ENCODE measurements around the gene RASSF8. TPM values are rescaled to one million over a fixed set of nuclear protein-coding genes. Genes with fewer than 3 reads are reported as not detected.

The RASSF8 gene
- total RNA-seq, 4 donors from 2014 or later: 5.4 to 20.7 (median 9.6) TPM

GRCh38 chr12:26065451-26065850 is 107.0 kb downstream of the RASSF8 start:
- DNase-seq (ENCODE audit: low spot score in 2 of 2): no peak
- 96 to 99% methylated on average over 5 of the region's 5 CpGs for WGBS, 2 donors
- H3K4me3 ChIP-seq (ENCODE audit: low read depth, poor library complexity, severe bottlenecking): no peak overlapping the region
- intact Hi-C loops (cut with DNase I; ENCODE audit: low total_unique reads): no loop called here
- TF ChIP-seq CTCF (IDR thresholded peaks at IDR 0.05) (no peak), POLR2A (IDR thresholded peaks at IDR 0.05) (no peak)

DNA sequence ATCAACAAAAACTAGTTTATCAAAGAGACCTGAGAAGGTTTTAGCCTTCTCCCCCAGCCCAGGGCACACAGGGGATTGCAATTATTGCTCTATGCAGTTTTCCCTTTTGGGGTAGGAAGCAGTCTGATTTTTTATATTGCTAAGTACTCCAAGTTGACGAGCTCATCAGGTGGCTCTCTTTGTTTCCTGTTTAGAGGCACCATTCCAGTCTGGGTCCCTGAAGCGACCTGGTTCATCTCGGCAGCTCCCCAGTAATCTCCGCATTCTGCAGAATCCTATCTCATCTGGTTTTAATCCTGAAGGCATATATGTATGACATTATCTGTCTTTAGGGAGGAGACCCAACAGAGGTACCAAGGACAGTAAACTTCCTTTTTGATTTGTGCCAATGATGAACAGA is 110.0 kb downstream of the RASSF8 start:
- no peak overlapping the region for H3K4me3 ChIP-seq (ENCODE audit: low read depth, poor library complexity, severe bottlenecking)
- 94% methylated on average over 4 of the region's 4 CpGs for WGBS, 2 donors
- intact Hi-C loops (cut with DNase I; ENCODE audit: low total_unique reads): no loop called here
- TF ChIP-seq POLR2A (IDR thresholded peaks at IDR 0.05) (no peak), CTCF (IDR thresholded peaks at IDR 0.05) (no peak)
- no peak for DNase-seq (ENCODE audit: low spot score in 2 of 2)

DNA sequence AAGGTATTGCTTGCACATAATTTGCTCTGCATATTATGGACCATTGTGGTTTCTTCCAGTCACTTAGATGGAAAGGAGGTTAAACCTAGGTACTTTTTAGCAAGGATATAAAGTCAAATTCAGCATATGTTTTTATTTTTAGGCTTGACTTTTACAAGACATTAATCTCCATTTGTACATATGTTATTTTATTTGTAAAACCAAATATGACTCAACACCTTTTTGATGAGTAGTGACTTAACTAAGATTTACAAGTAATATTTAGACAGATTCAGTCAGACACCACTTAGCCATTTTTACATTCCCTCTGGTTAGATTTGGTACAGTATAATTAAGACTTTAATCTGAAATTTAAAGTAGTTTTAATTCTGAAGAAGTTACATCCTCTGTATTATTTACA is 111.3 kb downstream of the RASSF8 start:
- TF ChIP-seq POLR2A (IDR thresholded peaks at IDR 0.05) (no peak), CTCF (IDR thresholded peaks at IDR 0.05) (no peak)
- no peak for DNase-seq (ENCODE audit: low spot score in 2 of 2)
- intact Hi-C loops (cut with DNase I; ENCODE audit: low total_unique reads): no loop called here
- no peak overlapping the region for H3K4me3 ChIP-seq (ENCODE audit: low read depth, poor library complexity, severe bottlenecking)

GRCh38 chr12:26077915-26078702 is 119.6 kb downstream of the RASSF8 start:
- 86 to 88% methylated on average over 2 of the region's 2 CpGs for WGBS, 2 donors
- TF ChIP-seq CTCF (IDR thresholded peaks at IDR 0.05) (no peak), POLR2A (IDR thresholded peaks at IDR 0.05) (no peak)
- H3K4me3 ChIP-seq (ENCODE audit: low read depth, poor library complexity, severe bottlenecking): no peak overlapping the region
- DNase-seq (ENCODE audit: low spot score in 2 of 2): no peak
- intact Hi-C loops (cut with DNase I; ENCODE audit: low total_unique reads): no loop called here

GRCh38 chr12:26080911-26081310 is 122.4 kb downstream of the RASSF8 start:
- intact Hi-C loops (cut with DNase I; ENCODE audit: low total_unique reads): no loop called here
- no peak overlapping the region for H3K4me3 ChIP-seq (ENCODE audit: low read depth, poor library complexity, severe bottlenecking)
- 93 to 95% methylated on average over 1 of the region's 1 CpG for WGBS, 2 donors
- TF ChIP-seq POLR2A (IDR thresholded peaks at IDR 0.05): no peak
- TF ChIP-seq CTCF (IDR thresholded peaks at IDR 0.05): no peak
- no peak for DNase-seq (ENCODE audit: low spot score in 2 of 2)

DNA sequence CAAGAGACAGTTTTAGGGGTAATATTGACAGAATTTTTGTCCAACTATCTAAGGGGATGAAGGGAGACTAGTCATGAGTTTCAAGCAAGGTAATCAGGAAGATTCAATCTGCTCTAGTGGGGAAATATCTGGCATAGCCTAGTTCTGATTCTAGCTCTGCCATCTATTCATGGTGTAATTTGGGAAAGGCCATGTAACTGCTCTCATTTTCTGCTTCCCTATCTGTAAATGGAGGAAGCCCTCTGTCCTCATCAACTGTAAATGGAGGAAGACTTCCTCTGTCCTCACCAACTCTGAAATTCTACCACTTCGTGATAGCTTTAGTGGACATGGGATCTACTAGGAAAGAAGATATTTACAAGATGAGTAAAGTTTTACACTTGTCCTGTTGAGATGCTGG is 128.5 kb downstream of the RASSF8 start:
- no peak for DNase-seq (ENCODE audit: low spot score in 2 of 2)
- 94 to 100% methylated on average over 1 of the region's 1 CpG for WGBS, 2 donors
- no peak for TF ChIP-seq CTCF (IDR thresholded peaks at IDR 0.05)
- no peak for TF ChIP-seq POLR2A (IDR thresholded peaks at IDR 0.05)
- no peak overlapping the region for H3K4me3 ChIP-seq (ENCODE audit: low read depth, poor library complexity, severe bottlenecking)
- intact Hi-C loops (cut with DNase I; ENCODE audit: low total_unique reads): no loop called here
